ENCODE results near the gene RRP9.

RRP9 gene

GRCh38 chr3:51971350-51971749 is 29.6 kb upstream of the RRP9 start:
- Histone ChIP-seq H3K4me1 (peaks cover 8% of the 10 kb centered on the region), H3K36me3 (no peaks in the 10 kb centered on the region), H3K4me3 (ENCODE audit: low read depth, low read length) (no peak overlapping the region), H3K9me3 (no peaks in the 10 kb centered on the region), H3K27me3 (no peaks in the 10 kb centered on the region)
- DNase-seq, result no peak
- no peak for TF ChIP-seq CTCF (IDR thresholded peaks at IDR 0.05; ENCODE audit: low read depth, low read length)

DNA sequence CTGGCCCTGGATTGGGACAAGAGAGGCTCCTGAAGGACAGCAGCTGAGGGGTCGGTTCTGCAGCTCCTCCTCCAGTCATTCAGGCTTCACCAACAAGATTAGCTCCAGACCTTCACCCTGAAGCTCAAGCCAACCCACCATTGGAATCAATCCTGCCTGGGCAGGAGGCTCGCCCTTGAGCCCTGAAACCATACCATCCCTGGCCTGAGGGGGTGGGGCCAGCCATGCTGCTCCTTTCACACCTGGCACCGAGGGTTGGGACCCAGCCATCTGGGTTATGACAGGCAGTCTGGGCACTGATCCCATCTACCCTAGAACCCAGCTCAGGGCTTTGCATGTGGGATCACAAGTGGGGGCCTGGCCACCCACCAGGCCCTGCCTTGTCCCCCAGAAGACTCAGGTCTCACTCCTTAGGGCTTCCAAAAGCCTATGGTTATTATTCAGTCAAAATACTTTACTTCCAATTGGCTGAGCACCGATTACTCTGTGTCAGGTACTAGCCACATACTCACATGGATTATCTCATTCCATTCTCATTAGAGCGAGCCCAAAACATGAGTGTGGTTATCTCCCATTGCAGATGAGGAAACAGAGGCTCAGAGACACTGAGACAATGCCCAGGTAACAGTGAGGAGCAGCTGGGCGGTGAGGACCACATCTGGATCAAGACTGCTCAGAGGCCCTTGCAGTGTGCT is 29.0 kb upstream of the RRP9 start:
- TF ChIP-seq CTCF (IDR thresholded peaks at IDR 0.05; ENCODE audit: low read depth, low read length), result no peak
- Histone ChIP-seq H3K27me3 (no peaks in the 10 kb centered on the region), H3K36me3 (no peaks in the 10 kb centered on the region), H3K9me3 (no peaks in the 10 kb centered on the region), H3K4me1 (peaks cover 11% of the 10 kb centered on the region), H3K4me3 (ENCODE audit: low read depth, low read length) (no peak overlapping the region)
- no peak for DNase-seq

DNA sequence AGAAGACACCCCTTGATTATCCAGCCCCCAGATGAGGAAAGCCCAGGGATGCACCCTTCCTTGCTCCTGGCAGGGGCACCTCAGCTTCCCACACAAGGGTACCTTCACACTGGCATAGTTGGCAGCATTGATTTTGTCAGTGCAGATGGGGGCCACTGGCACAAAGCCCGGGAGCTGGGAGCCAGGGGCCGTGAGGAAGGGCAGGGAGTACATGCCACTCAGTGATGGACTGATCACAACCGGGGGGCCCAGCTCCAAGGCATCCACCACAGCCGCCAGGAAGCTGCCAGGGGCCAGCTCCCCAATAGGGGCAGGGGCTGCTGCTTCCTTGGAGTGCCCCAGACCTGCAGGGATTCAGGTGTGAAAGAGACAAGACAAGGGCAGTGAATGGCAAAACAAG is 28.1 kb upstream of the RRP9 start:
- no peak for TF ChIP-seq CTCF (IDR thresholded peaks at IDR 0.05; ENCODE audit: low read depth, low read length)
- no peak for DNase-seq
- peaks cover 11% of the 10 kb centered on the region for H3K4me1 ChIP-seq
- no peak overlapping the region for H3K4me3 ChIP-seq (ENCODE audit: low read depth, low read length)
- no peaks in the 10 kb centered on the region for H3K36me3 ChIP-seq
- H3K27me3 ChIP-seq, result no peaks in the 10 kb centered on the region
- no peaks in the 10 kb centered on the region for H3K9me3 ChIP-seq

DNA sequence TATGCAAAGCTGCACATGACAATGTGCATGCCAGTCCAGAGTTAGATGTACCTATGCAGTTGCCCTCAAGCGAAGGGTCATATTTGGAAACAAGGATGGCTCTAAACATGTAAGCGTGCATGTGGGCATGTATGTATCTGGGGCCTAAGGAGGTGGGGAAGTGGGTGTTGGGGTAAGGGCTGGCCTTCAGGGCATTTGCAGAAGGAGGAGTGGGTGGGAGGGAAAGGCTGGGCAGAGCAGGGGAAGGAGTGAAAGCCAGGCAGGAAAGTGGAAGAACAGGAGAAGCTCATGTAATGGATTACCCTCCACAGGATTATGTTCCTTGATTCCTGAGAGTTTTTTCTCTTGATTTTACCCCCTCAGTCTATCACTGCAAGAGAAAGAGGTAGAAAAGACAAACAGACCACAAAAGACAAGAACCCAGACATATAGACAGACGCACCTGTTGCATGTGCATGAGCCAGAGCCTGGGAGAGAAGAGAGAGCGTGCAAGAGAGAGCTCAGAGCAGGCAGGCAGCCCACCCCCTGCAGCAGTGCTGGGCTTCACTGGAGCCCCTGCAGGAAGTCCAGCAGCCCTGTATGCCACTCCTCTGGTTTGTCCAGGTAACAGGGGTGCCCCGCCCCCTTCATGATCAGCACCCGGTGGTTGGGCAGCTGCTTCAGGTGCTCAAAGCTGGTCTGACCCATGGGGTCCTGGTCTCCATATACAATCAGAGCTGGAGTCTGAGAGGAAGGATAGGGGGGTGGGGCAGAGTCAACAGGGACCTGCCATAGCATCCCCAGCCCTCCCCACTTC is 27.4 kb upstream of the RRP9 start:
- H3K4me3 ChIP-seq (ENCODE audit: low read depth, low read length), result no peak overlapping the region
- DNase-seq, result no peak
- no peaks in the 10 kb centered on the region for H3K9me3 ChIP-seq
- no peak for TF ChIP-seq CTCF (IDR thresholded peaks at IDR 0.05; ENCODE audit: low read depth, low read length)
- H3K4me1 ChIP-seq, result peaks cover 3% of the 10 kb centered on the region
- H3K36me3 ChIP-seq, result no peaks in the 10 kb centered on the region
- no peaks in the 10 kb centered on the region for H3K27me3 ChIP-seq

DNA sequence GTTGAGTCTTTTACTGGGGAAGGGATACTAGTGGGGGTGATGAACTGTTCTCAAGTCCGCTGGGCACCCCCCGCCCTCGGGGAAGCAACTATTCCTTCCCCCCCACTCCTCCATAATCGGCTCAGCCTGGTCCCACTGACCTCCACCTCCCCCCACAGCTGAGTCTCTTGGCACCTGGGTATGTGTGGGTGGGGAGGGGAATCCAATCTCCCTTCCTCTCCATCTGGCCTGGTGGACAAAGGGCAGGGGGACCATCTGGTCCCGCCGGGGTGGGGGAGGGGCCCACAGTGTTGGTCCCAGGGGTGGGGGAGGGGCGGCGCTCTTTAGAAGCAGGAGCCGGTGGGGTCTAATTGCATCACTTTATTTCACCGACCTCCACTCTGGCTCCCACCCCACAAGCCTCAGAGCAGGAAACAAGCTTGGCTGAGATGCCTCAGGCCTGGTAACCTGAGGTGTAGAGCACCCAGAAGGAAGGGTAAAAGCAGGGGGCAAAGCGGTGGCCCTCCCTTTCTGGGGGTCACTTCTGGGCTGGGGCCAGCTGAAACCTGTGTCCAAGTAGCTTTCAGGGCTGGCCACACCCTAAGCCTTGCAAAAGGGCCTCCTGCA is 26.6 kb upstream of the RRP9 start:
- H3K36me3 ChIP-seq, result no peaks in the 10 kb centered on the region
- peak overlapping the region; percentile 54 for H3K4me3 ChIP-seq (ENCODE audit: low read depth, low read length)
- H3K4me1 ChIP-seq, result peaks cover 2% of the 10 kb centered on the region; the same call in 1 of the 2 replicates
- no peak for TF ChIP-seq CTCF (IDR thresholded peaks at IDR 0.05; ENCODE audit: low read depth, low read length)
- peak; percentile 57 for DNase-seq
- H3K27me3 ChIP-seq, result no peaks in the 10 kb centered on the region
- H3K9me3 ChIP-seq, result no peaks in the 10 kb centered on the region

Measured in BE2C (cell line).